ENCODE measurements around the gene BLACAT1. TPM values are rescaled to one million over a fixed set of nuclear protein-coding genes. Genes with fewer than 3 reads are reported as not detected.
A peak's percentile ranks its signal among the peaks of the same experiment; 100 is the strongest.

The BLACAT1 gene
- total and polyA plus RNA-seq, 2 of the 8 experiments (the other 6 are each of a cell fraction or from before 2014, with no cell fraction given), result 3.5 to 10.5 TPM

DNA sequence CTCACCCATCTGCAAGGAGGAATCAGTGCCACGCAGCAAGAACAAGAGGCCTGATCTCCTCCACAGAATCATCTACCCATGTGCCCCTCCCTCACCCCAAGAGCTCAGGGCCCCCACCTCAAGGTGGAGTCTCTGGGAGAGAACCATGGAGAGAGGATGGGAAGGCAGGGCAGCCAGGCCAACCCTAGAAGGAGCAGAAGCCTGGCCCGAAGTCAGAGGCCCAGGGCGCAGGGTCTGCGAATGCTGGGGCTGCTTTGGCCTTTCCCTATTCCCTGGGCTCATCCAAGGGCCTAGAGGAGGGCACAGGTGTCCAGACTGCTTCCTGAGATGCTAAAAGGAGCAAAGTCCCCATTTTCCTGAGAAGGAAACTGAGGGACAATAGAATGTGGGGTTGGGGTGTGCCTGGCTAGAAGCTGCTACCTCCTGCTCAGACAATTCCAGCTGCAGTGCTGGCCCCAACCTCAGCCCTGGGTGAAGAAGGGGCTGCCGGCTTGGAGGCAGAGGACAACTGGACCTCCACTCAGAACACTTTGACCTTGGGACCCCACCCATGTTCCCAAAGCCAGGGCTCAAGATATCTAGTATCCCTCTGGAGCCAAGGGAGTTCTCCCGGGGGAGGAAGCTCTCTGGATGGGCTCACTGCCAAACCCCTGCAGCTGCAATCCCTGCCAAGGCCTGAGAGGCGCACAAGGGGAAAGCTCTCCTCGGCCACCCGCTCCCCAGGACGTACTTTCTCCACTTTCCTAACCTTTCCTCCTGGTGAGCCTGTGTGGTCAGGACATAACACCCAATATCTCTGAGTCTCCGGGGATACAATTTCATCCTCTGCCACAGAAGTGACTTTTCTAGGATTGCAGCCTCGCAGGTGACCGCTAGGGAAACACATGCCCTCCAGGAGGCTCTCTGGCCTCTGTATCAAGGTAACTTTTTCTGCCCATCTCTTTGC lies 17.4 kb downstream of the BLACAT1 start:
- H4K8ac ChIP-seq (ENCODE audit: extremely low read depth, insufficient read depth, low read length), result no peak overlapping the region
- peaks cover 2% of the 10 kb centered on the region; the same call in 1 of the 2 replicates for H3K79me1 ChIP-seq (ENCODE audit: low read depth, low read length)
- no peaks in the 10 kb centered on the region for H3K79me2 ChIP-seq (ENCODE audit: control insufficient read depth in 1 of 2, insufficient read depth in 2 of 2, low read length in 2 of 2)
- H3K9me3 ChIP-seq (ENCODE audit: insufficient read depth in 2 of 2, low read depth in 1 of 2, low read length in 1 of 2), result no peaks in the 10 kb centered on the region
- no peak overlapping the region for H3K56ac ChIP-seq (replicated peaks; ENCODE audit: insufficient read length, low read depth, low read length)
- ChIA-PET CTCF (ENCODE audit: partially characterized antibody) (interaction anchor here (0.8 to 30.2 kb wide), 13 partner anchors 12 to 228 kb away, joined by 3 to 767 read pairs (median 4); partner anchors contain the start of genes BLACAT1 and LEMD1), POLR2A (ENCODE audit: partially characterized antibody) (interaction anchor here (0.7 to 13.3 kb wide), 6 partner anchors 9 to 28 kb away, joined by 3 to 220 read pairs (median 4); partner anchors contain the start of gene BLACAT1)
- peak overlapping the region; percentile 50; the same call in 1 of the 2 replicates for H2BK12ac ChIP-seq (ENCODE audit: low read depth, low read length)
- H3K4me1 ChIP-seq (replicated peaks in 1 of 4; ENCODE audit: control insufficient read depth in 3 of 4, insufficient read depth in 4 of 4, low read length in 3 of 4), result peaks cover 28 to 51% (median 36%) of the 10 kb centered on the region in 4 experiments
- no peak overlapping the region; a peak in 1 of 8 replicates for H3K4me3 ChIP-seq (ENCODE audit: extremely low read depth in 1 of 4, insufficient read depth in 2 of 4, low read depth in 3 of 4, low read length in 4 of 4)
- 76% methylated on average over 13 of the region's 13 CpGs; no CpG with 5 or more reads in 1 of the 2 experiments for WGBS, 2 experiments (ENCODE audit: extremely low coverage in 1 of 2, insufficient coverage in 1 of 2, insufficient read length in 1 of 2, insufficient replicate concordance in 2 of 2, low coverage in 1 of 2, low lambda C conversion rate in 2 of 2, missing lambda C conversion rate in 1 of 2)
- no peak overlapping the region for H2AFZ ChIP-seq (ENCODE audit: low read length)
- peak overlapping the region; percentile 65 for H2BK15ac ChIP-seq (ENCODE audit: low read length)
- no peak overlapping the region for H3K4ac ChIP-seq (replicated peaks; ENCODE audit: insufficient read length, low read depth, low read length)
- H3K9ac ChIP-seq (replicated peaks in 1 of 4; ENCODE audit: extremely low read depth in 1 of 4, low read depth in 3 of 4, low read length in 3 of 4), result no peak overlapping the region; a peak in 1 of 7 replicates
- no peak overlapping the region for H2AK5ac ChIP-seq (ENCODE audit: low read depth, low read length)
- no peak overlapping the region for H3K23ac ChIP-seq (ENCODE audit: insufficient read length)
- no peak overlapping the region for H3K27ac ChIP-seq (ENCODE audit: low read depth, low read length)
- no peak overlapping the region for H3K14ac ChIP-seq (ENCODE audit: insufficient read length)
- peaks cover 0 to 15% (median 6%) of the 10 kb centered on the region in 4 experiments; a peak in 4 of 7 replicates for H3K27me3 ChIP-seq (replicated peaks in 1 of 4; ENCODE audit: control insufficient read depth in 3 of 4, extremely low read depth in 1 of 4, insufficient read depth in 3 of 4, low read length in 3 of 4)
- no peak for FAIRE-seq
- H3K18ac ChIP-seq (ENCODE audit: extremely low read depth, low read length), result no peak overlapping the region
- H3K23me2 ChIP-seq (ENCODE audit: low read depth, low read length), result no peaks in the 10 kb centered on the region
- H2BK20ac ChIP-seq (ENCODE audit: low read length), result no peak overlapping the region
- DNase-seq (ENCODE audit: low read depth in 1 of 2, low spot score in 2 of 2), result peak in 1 of 2 experiments; percentile 70
- H2BK5ac ChIP-seq (ENCODE audit: low read depth, low read length), result no peak overlapping the region
- no peak overlapping the region for H3K4me2 ChIP-seq (ENCODE audit: insufficient read depth in 1 of 2, low read depth in 2 of 2, low read length in 2 of 2)
- H3K36me3 ChIP-seq (ENCODE audit: control insufficient read depth in 2 of 4, insufficient read depth in 4 of 4, low read length in 3 of 4), result no peaks in the 10 kb centered on the region
- H4K20me1 ChIP-seq (replicated peaks in 1 of 2; ENCODE audit: control insufficient read depth in 1 of 2, insufficient read depth in 2 of 2, low read length in 2 of 2), result peaks cover 0 to 2% of the 10 kb centered on the region in 2 experiments
- H2BK120ac ChIP-seq (replicated peaks; ENCODE audit: low read depth, low read length), result no peak overlapping the region
- no peak for TF ChIP-seq ASH2L (IDR thresholded peaks at IDR 0.05; ENCODE audit: low read length)
- peak; percentile 40 to 51 (median 48) for TF ChIP-seq CTCF (IDR thresholded peaks at IDR 0.05; ENCODE audit: control extremely low read depth in 1 of 3, insufficient read depth in 1 of 3, low read depth in 1 of 3, low read length in 3 of 3)
- TF ChIP-seq RAD21 (IDR thresholded peaks at IDR 0.05 in 1 of 2, conservative IDR thresholded peaks at IDR 0.05 in 1 of 2; ENCODE audit: low read depth in 2 of 2, low read length in 2 of 2), result peak; percentile 19 to 48
- TF ChIP-seq YY1 (IDR thresholded peaks at IDR 0.05; ENCODE audit: low read depth, low read length), result 0 out of 2 replicates have a peak, but pooled peaks have one; percentile 15
- H4K91ac ChIP-seq (replicated peaks; ENCODE audit: insufficient read length, low read length), result no peak overlapping the region
- no peak overlapping the region for H4K5ac ChIP-seq (ENCODE audit: insufficient read length, low read depth, low read length)
